SK-N-MC (cell line): ENCODE data around the gene WDR48.

Experiments
- DNase-seq: peaks from one replicate; pipeline ENCODE4 v3.0.0-alpha.2; 2011; ENCODE audit warnings: low read depth, low spot score
- H3K27ac ChIP-seq: fragments of 200-600 bp; sonication (generic); 2 replicates; pipeline ENCODE4 v1.5.1; 2016; ENCODE audit warnings: mixed run types
- H3K36me3 ChIP-seq: fragments of 200-600 bp; sonication (generic); 2 replicates; pipeline ENCODE4 v1.6.1; 2017; ENCODE audit warnings: antibody characterized with exemption, low read length, mixed read lengths; ENCODE audit not compliant: insufficient read depth
- H3K4me3 ChIP-seq: fragments of 200-600 bp; sonication (generic); 2 replicates; pipeline ENCODE4 v1.5.1; 2016
- H3K9ac ChIP-seq: fragments of 200-600 bp; sonication (generic); 2 replicates; pipeline ENCODE4 v1.8.0; 2017; ENCODE audit warnings: mixed run types, mixed read lengths; ENCODE audit not compliant: insufficient read length
- H3K9me3 ChIP-seq: fragments of 200-600 bp; sonication (generic); 2 replicates; pipeline ENCODE4 v1.6.1; 2017; ENCODE audit warnings: low read depth, mild to moderate bottlenecking, antibody characterized with exemption, low read length, moderate library complexity, mixed read lengths
- EZH2 ChIP-seq: fragments of 200-600 bp; sonication (generic); IDR thresholded peaks from one replicate; pipeline ENCODE4 v1.6.1; 2017; ENCODE audit warnings: antibody characterized with exemption
- FOXP2 ChIP-seq: optimal IDR thresholded peaks from 2 replicates; pipeline ENCODE3; 2011; ENCODE audit warnings: mild to moderate bottlenecking, moderate library complexity; ENCODE audit not compliant: insufficient read depth; ENCODE audit errors: extremely low read length, control extremely low read depth
- POLR2AphosphoS5 ChIP-seq: IDR thresholded peaks from 2 replicates; pipeline ENCODE4 v1.6.1; 2012; ENCODE audit warnings: mild to moderate bottlenecking, low read depth, low read length, borderline replicate concordance

The WDR48 gene

GRCh38 chr3:39140341-39140971, 88.6 kb downstream of the WDR48 start:
- Histone ChIP-seq H3K4me3 (no peak overlapping the region), H3K9me3 (no peaks in the 10 kb centered on the region), H3K36me3 (no peaks in the 10 kb centered on the region), H3K9ac (no peak overlapping the region), H3K27ac (no peak overlapping the region)
- no peak for TF ChIP-seq FOXP2
- TF ChIP-seq EZH2 = no peak
- TF ChIP-seq POLR2AphosphoS5 = no peak
- DNase-seq = no peak

DNA sequence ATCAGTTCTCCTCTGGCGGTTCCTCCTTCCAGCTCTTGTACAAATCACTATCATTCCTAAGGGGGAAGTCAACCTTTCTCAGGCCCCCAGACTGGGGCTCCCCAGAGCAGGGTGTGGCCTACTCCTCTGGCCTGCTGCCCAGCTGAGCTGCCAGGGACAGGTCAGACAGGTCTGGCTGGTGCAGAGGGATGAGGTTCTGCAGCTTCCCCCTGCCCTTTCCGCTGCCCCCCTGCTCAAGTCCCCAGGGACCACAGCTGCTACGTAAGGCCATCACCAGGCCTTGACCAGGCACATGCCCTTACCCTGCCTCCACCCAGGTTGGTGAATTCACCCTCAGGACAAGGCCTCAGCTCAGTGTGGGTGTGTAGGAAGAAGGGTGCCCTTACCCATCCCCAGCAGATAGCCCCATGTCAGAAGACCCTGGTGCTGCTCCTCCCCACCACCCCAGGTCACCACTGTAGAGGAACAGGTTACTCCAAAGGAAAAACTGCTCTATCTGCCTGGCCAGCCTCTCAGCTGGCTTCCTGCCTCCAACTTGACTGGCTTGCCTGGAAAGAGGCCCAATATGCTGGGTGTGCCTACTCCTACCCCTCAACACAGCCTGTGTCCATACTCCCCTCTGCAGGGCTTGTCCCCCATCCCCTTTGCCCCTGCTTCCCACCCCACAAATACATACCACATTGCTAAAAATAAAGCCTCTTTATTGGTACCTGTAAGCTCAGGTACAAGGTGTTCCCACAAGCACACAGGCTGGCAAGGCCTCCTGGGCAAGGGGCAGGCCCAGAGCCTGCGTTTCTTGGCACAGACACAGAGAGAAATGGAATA, 89.6 kb downstream of the WDR48 start:
- Histone ChIP-seq H3K36me3 (no peaks in the 10 kb centered on the region), H3K27ac (no peak overlapping the region), H3K4me3 (no peak overlapping the region), H3K9me3 (no peaks in the 10 kb centered on the region), H3K9ac (no peak overlapping the region)
- DNase-seq = no peak
- TF ChIP-seq FOXP2 = no peak
- TF ChIP-seq POLR2AphosphoS5 = no peak
- no peak for TF ChIP-seq EZH2

GRCh38 chr3:39142067-39142466, 90.3 kb downstream of the WDR48 start:
- Histone ChIP-seq H3K9ac (no peak overlapping the region), H3K4me3 (no peak overlapping the region), H3K9me3 (no peaks in the 10 kb centered on the region), H3K27ac (no peak overlapping the region), H3K36me3 (no peaks in the 10 kb centered on the region)
- no peak for TF ChIP-seq FOXP2
- TF ChIP-seq POLR2AphosphoS5 = no peak
- no peak for TF ChIP-seq EZH2
- no peak for DNase-seq

DNA sequence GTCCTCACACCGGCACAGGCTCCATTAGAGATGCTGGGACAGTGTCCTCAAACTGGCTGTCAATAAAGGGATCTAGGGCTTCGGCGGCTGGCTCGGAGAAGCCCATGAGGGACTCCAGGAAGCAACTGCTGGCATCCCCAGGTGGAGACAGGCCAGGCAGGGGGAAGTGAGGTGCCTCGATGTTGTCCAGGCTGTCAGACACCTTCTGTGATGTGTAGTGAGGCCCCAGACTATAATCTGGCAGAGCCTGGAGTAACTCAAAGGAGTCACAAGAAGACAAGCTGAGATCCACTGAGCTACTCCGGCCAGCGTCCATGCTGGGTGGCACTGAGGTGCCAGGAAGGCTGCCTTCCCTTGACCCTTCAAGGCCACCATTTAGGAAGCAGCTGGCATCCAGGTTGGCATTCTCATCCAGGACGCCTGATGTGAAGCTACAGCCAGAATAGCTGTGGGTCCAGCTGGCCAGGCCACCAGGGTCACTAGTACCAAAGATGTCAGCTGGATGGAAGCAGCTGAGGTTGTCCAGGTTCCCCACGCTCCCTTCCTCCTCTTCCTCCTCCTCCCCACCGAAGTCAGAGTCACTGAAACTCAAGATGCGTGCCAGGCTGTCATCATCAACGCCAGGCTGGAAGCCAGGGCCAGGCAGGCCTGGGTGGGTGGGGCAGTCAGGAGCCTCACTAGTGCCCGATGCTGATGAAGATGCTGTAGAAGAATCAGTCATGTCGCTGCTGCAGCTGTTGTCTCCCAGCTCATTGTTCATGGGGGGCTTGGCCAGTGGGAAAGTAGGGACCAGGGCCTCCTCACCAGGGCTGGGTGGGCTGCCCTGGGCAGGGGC, 91.5 kb downstream of the WDR48 start:
- DNase-seq = no peak
- Histone ChIP-seq H3K9me3 (no peaks in the 10 kb centered on the region), H3K4me3 (no peak overlapping the region), H3K9ac (no peak overlapping the region), H3K36me3 (no peaks in the 10 kb centered on the region), H3K27ac (no peak overlapping the region)
- TF ChIP-seq FOXP2 (no peak), POLR2AphosphoS5 (no peak), EZH2 (no peak)

GRCh38 chr3:39144095-39144747, 92.4 kb downstream of the WDR48 start:
- Histone ChIP-seq H3K9me3 (no peaks in the 10 kb centered on the region), H3K27ac (no peak overlapping the region), H3K36me3 (no peaks in the 10 kb centered on the region), H3K4me3 (no peak overlapping the region), H3K9ac (no peak overlapping the region)
- TF ChIP-seq FOXP2 (no peak), POLR2AphosphoS5 (no peak), EZH2 (no peak)
- DNase-seq = no peak

GRCh38 chr3:39144748-39145380, 93.0 kb downstream of the WDR48 start:
- Histone ChIP-seq H3K9ac (no peak overlapping the region), H3K9me3 (no peaks in the 10 kb centered on the region), H3K27ac (no peak overlapping the region), H3K4me3 (no peak overlapping the region), H3K36me3 (no peaks in the 10 kb centered on the region)
- TF ChIP-seq POLR2AphosphoS5 (no peak), EZH2 (no peak)
- DNase-seq = no peak

DNA sequence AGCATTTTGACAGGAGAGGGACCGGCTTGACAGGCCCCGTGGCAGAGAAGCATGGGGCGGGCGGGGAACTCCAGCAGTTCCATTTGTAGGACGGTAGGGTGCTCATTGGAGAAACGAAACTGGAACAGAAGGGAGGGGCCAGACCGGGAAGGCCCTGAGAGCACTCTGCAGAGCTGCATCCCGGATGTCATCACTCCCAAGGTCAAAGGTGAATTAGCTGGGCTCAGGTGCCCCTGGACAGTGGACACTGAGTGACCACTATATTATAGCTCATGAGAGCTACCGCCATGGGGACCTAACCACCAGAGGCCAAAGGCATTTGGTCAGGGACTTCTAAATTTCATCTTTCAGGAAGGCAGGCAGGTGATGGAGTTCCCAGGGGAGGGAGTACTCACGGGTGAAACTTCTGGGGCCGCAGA, 94.3 kb downstream of the WDR48 start:
- no peaks in the 10 kb centered on the region for H3K36me3 ChIP-seq
- H3K9me3 ChIP-seq = no peaks in the 10 kb centered on the region
- TF ChIP-seq POLR2AphosphoS5 (no peak), FOXP2 (no peak), EZH2 (no peak)
- H3K9ac ChIP-seq = no peak overlapping the region
- H3K27ac ChIP-seq = no peak overlapping the region
- no peak overlapping the region for H3K4me3 ChIP-seq
- no peak for DNase-seq
